Measurements from ENCODE around the gene HEATR5B. TPM values are rescaled to one million over a fixed set of nuclear protein-coding genes. Genes with fewer than 3 reads are reported as not detected.
"Not testable (repeated sequence)": the region's sequence is repeated elsewhere in the genome, so short reads cannot be mapped to it uniquely, and the experiment has no call there.

HEATR5B gene
- polyA plus RNA-seq, 1 experiment, result 17.8 TPM

- DNase-seq (ENCODE audit: low read depth, low spot score), result no peak
- Histone ChIP-seq H3K4me3 (ENCODE audit: low read depth, low read length) (no peak overlapping the region), H3K27me3 (ENCODE audit: control insufficient read depth, insufficient read depth, low read length) (no peaks in the 10 kb centered on the region), H3K9me3 (ENCODE audit: control insufficient read depth, insufficient read depth, low read length) (no peaks in the 10 kb centered on the region), H3K27ac (ENCODE audit: low read depth, low read length) (no peak overlapping the region)
- POLR2A ChIA-PET, result no interaction called here
- TF ChIP-seq, protein P1, sequence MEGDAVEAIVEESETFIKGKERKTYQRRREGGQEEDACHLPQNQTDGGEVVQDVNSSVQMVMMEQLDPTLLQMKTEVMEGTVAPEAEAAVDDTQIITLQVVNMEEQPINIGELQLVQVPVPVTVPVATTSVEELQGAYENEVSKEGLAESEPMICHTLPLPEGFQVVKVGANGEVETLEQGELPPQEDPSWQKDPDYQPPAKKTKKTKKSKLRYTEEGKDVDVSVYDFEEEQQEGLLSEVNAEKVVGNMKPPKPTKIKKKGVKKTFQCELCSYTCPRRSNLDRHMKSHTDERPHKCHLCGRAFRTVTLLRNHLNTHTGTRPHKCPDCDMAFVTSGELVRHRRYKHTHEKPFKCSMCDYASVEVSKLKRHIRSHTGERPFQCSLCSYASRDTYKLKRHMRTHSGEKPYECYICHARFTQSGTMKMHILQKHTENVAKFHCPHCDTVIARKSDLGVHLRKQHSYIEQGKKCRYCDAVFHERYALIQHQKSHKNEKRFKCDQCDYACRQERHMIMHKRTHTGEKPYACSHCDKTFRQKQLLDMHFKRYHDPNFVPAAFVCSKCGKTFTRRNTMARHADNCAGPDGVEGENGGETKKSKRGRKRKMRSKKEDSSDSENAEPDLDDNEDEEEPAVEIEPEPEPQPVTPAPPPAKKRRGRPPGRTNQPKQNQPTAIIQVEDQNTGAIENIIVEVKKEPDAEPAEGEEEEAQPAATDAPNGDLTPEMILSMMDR (IDR thresholded peaks at IDR 0.05; ENCODE audit: low read depth, low read length), result no peak
- CTCF ChIA-PET, result interaction anchor here (0.7 kb wide), 1 partner anchor 31 kb away, joined by 3 read pairs; no protein-coding TSS in a partner anchor
Observed at GRCh38 chr2:36988008-36988407, 96.2 kb downstream of the HEATR5B start.

DNA sequence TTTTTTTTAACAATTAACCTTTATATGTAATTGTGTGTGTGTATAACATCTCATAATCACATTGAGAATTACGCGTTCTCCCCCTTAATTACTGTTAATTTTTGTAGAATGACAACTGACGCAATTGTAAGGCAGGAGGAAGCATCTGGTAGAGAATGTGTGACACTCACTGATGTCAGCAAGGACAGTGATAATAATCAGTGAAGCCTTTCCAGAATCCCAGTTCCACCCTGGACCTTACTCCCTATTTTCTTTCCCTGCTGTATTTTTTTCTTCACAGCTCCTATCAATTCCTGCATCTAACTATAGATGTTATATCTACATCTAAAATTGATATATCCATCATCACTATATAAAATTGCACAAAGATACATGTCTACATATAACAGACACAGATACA, 101.7 kb downstream of the HEATR5B start:
- H3K27ac ChIP-seq (ENCODE audit: low read depth, low read length), result no peak overlapping the region
- POLR2A ChIA-PET, result no interaction called here
- H3K27me3 ChIP-seq (ENCODE audit: control insufficient read depth, insufficient read depth, low read length), result no peaks in the 10 kb centered on the region
- CTCF ChIA-PET, result no interaction called here
- H3K9me3 ChIP-seq (ENCODE audit: control insufficient read depth, insufficient read depth, low read length), result no peaks in the 10 kb centered on the region
- H3K4me3 ChIP-seq (ENCODE audit: low read depth, low read length), result no peak overlapping the region
- no peak for DNase-seq (ENCODE audit: low read depth, low spot score)
- TF ChIP-seq, protein P1 (IDR thresholded peaks at IDR 0.05; ENCODE audit: low read depth, low read length), result no peak

GRCh38 chr2:36981911-36982310, 102.3 kb downstream of the HEATR5B start:
- DNase-seq (ENCODE audit: low read depth, low spot score), result no peak
- Histone ChIP-seq H3K27ac (ENCODE audit: low read depth, low read length) (no peak overlapping the region), H3K27me3 (ENCODE audit: control insufficient read depth, insufficient read depth, low read length) (no peaks in the 10 kb centered on the region), H3K4me3 (ENCODE audit: low read depth, low read length) (no peak overlapping the region), H3K9me3 (ENCODE audit: control insufficient read depth, insufficient read depth, low read length) (no peaks in the 10 kb centered on the region)
- POLR2A ChIA-PET, result no interaction called here
- CTCF ChIA-PET, result no interaction called here
- TF ChIP-seq, protein P1 (IDR thresholded peaks at IDR 0.05; ENCODE audit: low read depth, low read length), result no peak

- H3K9me3 ChIP-seq (ENCODE audit: control insufficient read depth, insufficient read depth, low read length); POLR2A ChIA-PET; H3K27ac ChIP-seq (ENCODE audit: low read depth, low read length); H3K27me3 ChIP-seq (ENCODE audit: control insufficient read depth, insufficient read depth, low read length); DNase-seq (ENCODE audit: low read depth, low spot score); CTCF ChIA-PET; H3K4me3 ChIP-seq (ENCODE audit: low read depth, low read length): not testable (repeated sequence)
Observed at GRCh38 chr2:36979007-36979406, 105.2 kb downstream of the HEATR5B start.

- TF ChIP-seq, protein P1 (IDR thresholded peaks at IDR 0.05; ENCODE audit: low read depth, low read length), result no peak
- no peak for DNase-seq (ENCODE audit: low read depth, low spot score)
- POLR2A ChIA-PET, result no interaction called here
- H3K9me3 ChIP-seq (ENCODE audit: control insufficient read depth, insufficient read depth, low read length), result no peaks in the 10 kb centered on the region
- no peak overlapping the region for H3K4me3 ChIP-seq (ENCODE audit: low read depth, low read length)
- no peaks in the 10 kb centered on the region for H3K27me3 ChIP-seq (ENCODE audit: control insufficient read depth, insufficient read depth, low read length)
- CTCF ChIA-PET, result interaction anchor here (0.9 to 2.1 kb wide), 2 partner anchors 30 to 195 kb away, joined by 4 to 6 read pairs; no protein-coding TSS in a partner anchor
- no peak overlapping the region for H3K27ac ChIP-seq (ENCODE audit: low read depth, low read length)
Observed at GRCh38 chr2:36976065-36976464, 108.1 kb downstream of the HEATR5B start.

GRCh38 chr2:36975306-36975705, 108.9 kb downstream of the HEATR5B start:
- ChIA-PET CTCF (interaction anchor here (2.1 kb wide), 1 partner anchor 30 kb away, joined by 6 read pairs; no protein-coding TSS in a partner anchor), POLR2A (no interaction called here)
- Histone ChIP-seq H3K27ac (ENCODE audit: low read depth, low read length) (no peak overlapping the region), H3K27me3 (ENCODE audit: control insufficient read depth, insufficient read depth, low read length) (no peaks in the 10 kb centered on the region), H3K4me3 (ENCODE audit: low read depth, low read length) (no peak overlapping the region), H3K9me3 (ENCODE audit: control insufficient read depth, insufficient read depth, low read length) (no peaks in the 10 kb centered on the region)
- TF ChIP-seq, protein P1 (IDR thresholded peaks at IDR 0.05; ENCODE audit: low read depth, low read length), result no peak
- DNase-seq (ENCODE audit: low read depth, low spot score), result no peak

All from AG04450 (cell line).